Testis (tissue), 2 donors: ENCODE measurements around the gene ALG3.

Experiments
- POLR2A ChIP-seq: fragments of 450-650 bp; IDR thresholded peaks from one replicate; pipeline ENCODE4 v1.6.1; 2017; ENCODE audit warnings: antibody characterized with exemption, mild to moderate bottlenecking, moderate library complexity
- TF ChIP-seq, protein P1 (sequence below), 3 experiments: fragments of 450-650 bp in 2 of 3; fragments of 200-600 bp in 1 of 3; sonication (generic) in 1 of 3; IDR thresholded peaks; one replicate each; pipeline ENCODE4 v1.5.1; 2016 to 2019; ENCODE audit warnings: antibody characterized with exemption in 3 of 3, mild to moderate bottlenecking in 2 of 3, moderate library complexity in 1 of 3

DNA sequence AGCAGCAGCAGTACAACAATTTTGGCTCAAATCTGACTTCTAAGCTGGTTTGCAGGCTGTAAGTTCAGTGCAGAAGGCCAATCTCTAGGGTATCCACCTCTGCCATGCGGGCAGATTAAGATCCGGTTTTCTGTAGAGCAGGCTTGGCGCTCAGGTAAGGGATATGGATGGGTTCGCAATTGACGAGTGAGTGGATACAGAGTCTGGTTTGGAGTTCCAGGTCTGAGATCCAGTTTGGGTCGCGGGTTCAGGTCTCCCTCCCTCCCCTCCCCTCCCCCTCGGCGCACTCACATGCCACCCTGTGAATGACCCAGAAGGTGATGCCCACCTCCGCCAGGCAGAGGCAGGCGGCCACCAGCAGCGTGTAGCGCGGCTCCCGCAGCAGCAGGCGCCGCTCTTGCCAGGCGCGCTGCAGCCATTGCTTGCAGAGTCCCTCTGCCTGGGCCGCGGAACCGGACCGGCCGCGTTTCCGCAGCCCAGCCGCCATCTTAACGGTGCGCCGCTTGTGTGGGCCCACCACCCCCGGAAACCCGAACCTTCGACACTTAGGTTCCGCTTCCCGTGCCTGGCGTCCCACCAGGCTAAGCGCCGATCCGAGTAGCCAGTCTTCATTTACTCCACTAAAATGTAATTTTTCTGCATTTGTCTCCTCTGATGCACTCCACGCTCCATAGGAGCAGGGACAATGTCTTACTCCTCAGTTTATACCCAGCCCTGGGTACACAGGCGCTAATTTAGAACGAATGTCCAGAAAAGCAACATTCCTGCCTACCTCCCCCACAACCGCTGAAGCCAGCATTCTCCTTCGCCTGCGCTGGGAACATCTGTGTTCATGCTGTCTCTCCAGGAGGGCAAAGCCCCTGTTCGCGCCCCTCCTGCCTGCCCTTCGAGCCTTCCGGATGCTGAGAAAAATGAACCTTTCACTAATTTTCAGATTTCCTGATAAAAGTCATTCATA, at the start of gene ALG3:
- no peak for TF ChIP-seq POLR2A
- TF ChIP-seq, protein P1, sequence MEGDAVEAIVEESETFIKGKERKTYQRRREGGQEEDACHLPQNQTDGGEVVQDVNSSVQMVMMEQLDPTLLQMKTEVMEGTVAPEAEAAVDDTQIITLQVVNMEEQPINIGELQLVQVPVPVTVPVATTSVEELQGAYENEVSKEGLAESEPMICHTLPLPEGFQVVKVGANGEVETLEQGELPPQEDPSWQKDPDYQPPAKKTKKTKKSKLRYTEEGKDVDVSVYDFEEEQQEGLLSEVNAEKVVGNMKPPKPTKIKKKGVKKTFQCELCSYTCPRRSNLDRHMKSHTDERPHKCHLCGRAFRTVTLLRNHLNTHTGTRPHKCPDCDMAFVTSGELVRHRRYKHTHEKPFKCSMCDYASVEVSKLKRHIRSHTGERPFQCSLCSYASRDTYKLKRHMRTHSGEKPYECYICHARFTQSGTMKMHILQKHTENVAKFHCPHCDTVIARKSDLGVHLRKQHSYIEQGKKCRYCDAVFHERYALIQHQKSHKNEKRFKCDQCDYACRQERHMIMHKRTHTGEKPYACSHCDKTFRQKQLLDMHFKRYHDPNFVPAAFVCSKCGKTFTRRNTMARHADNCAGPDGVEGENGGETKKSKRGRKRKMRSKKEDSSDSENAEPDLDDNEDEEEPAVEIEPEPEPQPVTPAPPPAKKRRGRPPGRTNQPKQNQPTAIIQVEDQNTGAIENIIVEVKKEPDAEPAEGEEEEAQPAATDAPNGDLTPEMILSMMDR (IDR thresholded peaks at IDR 0.05) = no peak
